ENCODE measurements around the gene OR5V1. TPM values are rescaled to one million over a fixed set of nuclear protein-coding genes. Genes with fewer than 3 reads are reported as not detected.
"Not testable (repeated sequence)": the region's sequence is repeated elsewhere in the genome, so short reads cannot be mapped to it uniquely, and the experiment has no call there.

The OR5V1 gene
- total RNA-seq = not detected

- DNase-seq = no peak
These were observed at the start of gene OR5V1 for GRCh38 chr6:29368765-29369164. TSS of gene OR5V1 (minus strand) at chr6:29368865. CDS start at chr6:29356195, 12,670 bp downstream.

- DNase-seq = no peak
These were observed 45.9 kb upstream of the OR5V1 start, which contains the start of gene OR12D1 for GRCh38 chr6:29414588-29414987. TSS of gene OR12D1 (plus strand) at chr6:29414928.

GRCh38 chr6:29403801-29404200 is 35.1 kb upstream of the OR5V1 start:
- no peak for DNase-seq

- DNase-seq = no peak
These were observed 30.9 kb upstream of the OR5V1 start for GRCh38 chr6:29399525-29399924.

GRCh38 chr6:29395331-29395730 is 26.7 kb upstream of the OR5V1 start, which contains the start of gene OR12D2:
TSS of gene OR12D2 (plus strand) at chr6:29395631. CDS start at chr6:29396700, 1,069 bp downstream.
- DNase-seq = no peak

- no peak for DNase-seq
These were observed 19.9 kb upstream of the OR5V1 start for GRCh38 chr6:29388533-29388932.

GRCh38 chr6:29376003-29376402 is 7.3 kb upstream of the OR5V1 start:
- no peak for DNase-seq

GRCh38 chr6:29375191-29375590 is 6.5 kb upstream of the OR5V1 start, which contains the start of gene OR12D3:
TSS of gene OR12D3 (minus strand) at chr6:29375291. CDS start at chr6:29375287, 4 bp downstream.
- no peak for DNase-seq

- no peak for DNase-seq
These were observed 13.1 kb downstream of the OR5V1 start for GRCh38 chr6:29355603-29356002.

- DNase-seq = no peak
These were observed 13.7 kb downstream of the OR5V1 start for GRCh38 chr6:29354980-29355379.

- DNase-seq = not testable (repeated sequence)
These were observed 19.3 kb downstream of the OR5V1 start for GRCh38 chr6:29349348-29349747.

- DNase-seq = no peak
These were observed 23.3 kb downstream of the OR5V1 start for GRCh38 chr6:29345380-29345779.

GRCh38 chr6:29336269-29336668 is 32.4 kb downstream of the OR5V1 start:
- DNase-seq = no peak

GRCh38 chr6:29332676-29333075 is 36.0 kb downstream of the OR5V1 start:
- DNase-seq = no peak

- no peak for DNase-seq
These were observed 42.9 kb downstream of the OR5V1 start for GRCh38 chr6:29325777-29326176.

- not testable (repeated sequence) for DNase-seq
These were observed 45.3 kb downstream of the OR5V1 start for GRCh38 chr6:29323332-29323731.

- DNase-seq = no peak
These were observed 48.7 kb downstream of the OR5V1 start for GRCh38 chr6:29319931-29320330.

Other genes with a start within 250 kb of the OR5V1 start
- not detected for gene OR2J2, start 198.0 kb downstream of the OR5V1 start, total RNA-seq
- gene OR14J1, start 67.2 kb downstream of the OR5V1 start, total RNA-seq = not detected
- not detected for gene OR12D3, start 6.4 kb upstream of the OR5V1 start, total RNA-seq
- gene OR12D2, start 26.8 kb upstream of the OR5V1 start, total RNA-seq = not detected
- gene OR12D1, start 46.1 kb upstream of the OR5V1 start, total RNA-seq = not detected
- not detected for gene OR10C1, start 70.4 kb upstream of the OR5V1 start, total RNA-seq
- gene OR11A1, start 88.2 kb upstream of the OR5V1 start, total RNA-seq = not detected
- not detected for gene OR2H1, start 88.3 kb upstream of the OR5V1 start, total RNA-seq
- 0.39 TPM for gene MAS1L, start 119.1 kb upstream of the OR5V1 start, total RNA-seq
- not detected for gene UBD, start 190.9 kb upstream of the OR5V1 start, total RNA-seq
- not detected for gene OR2H2, start 216.3 kb upstream of the OR5V1 start, total RNA-seq